ENCODE data around the gene NNMT.

The NNMT gene

GRCh38 chr11:114259124-114259526 is 37.1 kb upstream of the NNMT start:
- no peak for TF ChIP-seq CTCF (IDR thresholded peaks at IDR 0.05; ENCODE audit: poor library complexity, severe bottlenecking)
- no peaks in the 10 kb centered on the region for H3K9me3 ChIP-seq (ENCODE audit: severe bottlenecking)
- no peak for DNase-seq (ENCODE audit: low spot score)
- no peaks in the 10 kb centered on the region for H3K4me1 ChIP-seq (ENCODE audit: insufficient read depth, poor library complexity, severe bottlenecking)
- H3K27ac ChIP-seq (ENCODE audit: poor library complexity, severe bottlenecking), result no peak overlapping the region
- no peak overlapping the region for H3K4me3 ChIP-seq (ENCODE audit: severe bottlenecking)
- no peaks in the 10 kb centered on the region for H3K27me3 ChIP-seq (ENCODE audit: insufficient read depth, poor library complexity, severe bottlenecking)
- ATAC-seq (ENCODE audit: low read depth), result no peak
- no peaks in the 10 kb centered on the region for H3K36me3 ChIP-seq (ENCODE audit: low read depth)

GRCh38 chr11:114259551-114259983 is 36.6 kb upstream of the NNMT start:
- Histone ChIP-seq H3K4me3 (ENCODE audit: severe bottlenecking) (no peak overlapping the region), H3K9me3 (ENCODE audit: severe bottlenecking) (no peaks in the 10 kb centered on the region), H3K4me1 (ENCODE audit: insufficient read depth, poor library complexity, severe bottlenecking) (no peaks in the 10 kb centered on the region), H3K27me3 (ENCODE audit: insufficient read depth, poor library complexity, severe bottlenecking) (no peaks in the 10 kb centered on the region), H3K36me3 (ENCODE audit: low read depth) (no peaks in the 10 kb centered on the region), H3K27ac (ENCODE audit: poor library complexity, severe bottlenecking) (no peak overlapping the region)
- no peak for TF ChIP-seq CTCF (IDR thresholded peaks at IDR 0.05; ENCODE audit: poor library complexity, severe bottlenecking)
- DNase-seq (ENCODE audit: low spot score) (no peak), ATAC-seq (ENCODE audit: low read depth) (no peak)

- DNase-seq (ENCODE audit: low spot score), result no peak
- H3K36me3 ChIP-seq (ENCODE audit: low read depth), result no peaks in the 10 kb centered on the region
- H3K27me3 ChIP-seq (ENCODE audit: insufficient read depth, poor library complexity, severe bottlenecking), result no peaks in the 10 kb centered on the region
- H3K4me1 ChIP-seq (ENCODE audit: insufficient read depth, poor library complexity, severe bottlenecking), result no peaks in the 10 kb centered on the region
- TF ChIP-seq CTCF (IDR thresholded peaks at IDR 0.05; ENCODE audit: poor library complexity, severe bottlenecking), result no peak
- no peak overlapping the region for H3K27ac ChIP-seq (ENCODE audit: poor library complexity, severe bottlenecking)
- ATAC-seq (ENCODE audit: low read depth), result no peak
- H3K9me3 ChIP-seq (ENCODE audit: severe bottlenecking), result no peaks in the 10 kb centered on the region
- H3K4me3 ChIP-seq (ENCODE audit: severe bottlenecking), result no peak overlapping the region
Observed at GRCh38 chr11:114260077-114260476, 36.1 kb upstream of the NNMT start.

GRCh38 chr11:114260483-114260882 is 35.7 kb upstream of the NNMT start:
- ATAC-seq (ENCODE audit: low read depth), result no peak
- Histone ChIP-seq H3K36me3 (ENCODE audit: low read depth) (no peaks in the 10 kb centered on the region), H3K4me1 (ENCODE audit: insufficient read depth, poor library complexity, severe bottlenecking) (no peaks in the 10 kb centered on the region), H3K9me3 (ENCODE audit: severe bottlenecking) (no peaks in the 10 kb centered on the region), H3K27ac (ENCODE audit: poor library complexity, severe bottlenecking) (no peak overlapping the region), H3K4me3 (ENCODE audit: severe bottlenecking) (no peak overlapping the region), H3K27me3 (ENCODE audit: insufficient read depth, poor library complexity, severe bottlenecking) (no peaks in the 10 kb centered on the region)
- no peak for TF ChIP-seq CTCF (IDR thresholded peaks at IDR 0.05; ENCODE audit: poor library complexity, severe bottlenecking)
- no peak for DNase-seq (ENCODE audit: low spot score)

- ATAC-seq (ENCODE audit: low read depth), result no peak
- H3K27me3 ChIP-seq (ENCODE audit: insufficient read depth, poor library complexity, severe bottlenecking), result no peaks in the 10 kb centered on the region
- H3K4me1 ChIP-seq (ENCODE audit: insufficient read depth, poor library complexity, severe bottlenecking), result no peaks in the 10 kb centered on the region
- TF ChIP-seq CTCF (IDR thresholded peaks at IDR 0.05; ENCODE audit: poor library complexity, severe bottlenecking), result no peak
- DNase-seq (ENCODE audit: low spot score), result no peak
- H3K9me3 ChIP-seq (ENCODE audit: severe bottlenecking), result no peaks in the 10 kb centered on the region
- no peaks in the 10 kb centered on the region for H3K36me3 ChIP-seq (ENCODE audit: low read depth)
- H3K4me3 ChIP-seq (ENCODE audit: severe bottlenecking), result no peak overlapping the region
- H3K27ac ChIP-seq (ENCODE audit: poor library complexity, severe bottlenecking), result no peak overlapping the region
Observed at GRCh38 chr11:114261791-114262190, 34.4 kb upstream of the NNMT start.

All from RWPE2 (cell line).